ENCODE results near the gene OR6C65.
"Not testable (repeated sequence)": the region's sequence is repeated elsewhere in the genome, so short reads cannot be mapped to it uniquely, and the experiment has no call there.

OR6C65 gene

DNA sequence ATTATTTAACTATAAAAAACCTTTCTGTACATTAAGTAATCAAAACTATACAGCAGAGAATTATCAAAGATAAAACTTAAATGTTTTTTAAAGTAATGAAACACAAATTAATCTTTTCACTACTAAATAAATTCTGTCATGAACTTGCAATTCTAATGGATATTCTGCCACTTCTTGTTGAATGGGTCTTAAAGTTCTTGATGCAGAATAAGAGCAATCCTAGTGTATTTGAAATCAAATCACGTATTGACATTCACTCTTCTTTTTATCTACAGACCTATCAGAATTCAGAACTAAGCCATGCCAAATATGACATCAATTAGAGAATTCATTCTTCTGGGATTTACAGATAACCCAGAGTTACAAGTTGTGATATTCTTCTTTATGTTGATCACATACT is at the start of gene OR6C65:
Gene OR6C65, plus strand, starts transcription at position 301 of the 400 bp plus-strand sequence. Its CDS starts 0 bp downstream, at position 301.
- no peak for DNase-seq (ENCODE audit: low spot score)

DNA sequence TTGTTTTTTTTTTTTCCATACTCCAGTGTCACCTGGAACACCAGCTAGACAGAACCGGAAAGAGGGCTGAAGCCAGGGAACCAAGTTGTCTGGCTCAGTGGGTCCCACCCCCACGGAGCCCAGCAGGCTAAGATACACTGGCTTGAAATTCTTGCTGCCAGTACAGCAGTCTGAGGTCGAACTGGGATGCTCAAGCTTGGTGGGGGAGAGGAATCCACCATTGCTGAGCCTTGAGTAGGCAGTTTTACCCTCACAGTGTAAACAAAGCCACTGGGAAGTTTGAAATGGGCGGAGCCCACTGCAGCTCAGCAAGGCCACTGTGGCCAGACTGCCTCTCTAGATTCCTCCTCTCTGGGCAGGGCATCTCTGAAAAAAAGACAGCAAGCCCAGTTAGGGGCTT is 45.0 kb upstream of the OR6C65 start:
- DNase-seq (ENCODE audit: low spot score) = not testable (repeated sequence)

DNA sequence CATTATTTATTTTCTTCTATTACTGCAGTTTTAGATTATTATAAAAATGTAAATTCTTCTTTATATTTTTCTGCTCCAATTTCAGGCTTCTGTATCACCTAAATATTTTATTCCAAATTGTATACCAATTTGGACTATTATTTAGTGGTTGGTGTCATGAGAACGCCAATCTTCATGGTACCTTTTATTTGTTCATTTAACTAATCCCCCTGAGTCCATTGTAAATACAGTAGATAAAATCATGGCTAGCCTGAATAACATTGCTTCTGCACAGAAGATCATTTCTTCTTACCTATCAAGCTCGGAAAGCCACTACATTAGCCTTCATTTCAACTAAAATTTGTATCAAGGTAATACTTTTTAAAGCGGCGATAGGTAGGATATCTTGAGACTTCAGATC is 37.7 kb upstream of the OR6C65 start, which contains the start of gene OR6C75:
Gene OR6C75, plus strand, starts transcription at position 301 of the 400 bp plus-strand sequence. CDS start 2,136 bp downstream, outside the sequence.
- DNase-seq (ENCODE audit: low spot score) = no peak

DNA sequence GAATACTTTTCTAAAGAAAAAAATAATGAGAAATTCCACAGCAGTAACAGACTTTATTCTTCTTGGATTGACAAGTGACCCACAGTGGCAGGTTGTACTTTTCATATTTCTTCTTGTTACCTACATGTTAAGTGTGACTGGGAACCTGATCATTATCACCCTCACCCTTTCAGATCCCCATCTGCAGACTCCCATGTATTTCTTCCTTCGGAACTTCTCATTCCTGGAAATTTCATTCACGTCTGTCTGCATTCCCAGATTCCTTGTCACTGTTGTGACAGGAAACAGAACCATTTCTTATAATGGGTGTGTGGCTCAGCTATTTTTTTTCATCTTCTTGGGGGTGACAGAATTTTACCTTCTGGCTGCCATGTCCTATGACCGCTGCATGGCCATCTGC is 35.2 kb upstream of the OR6C65 start:
- DNase-seq (ENCODE audit: low spot score) = no peak

DNA sequence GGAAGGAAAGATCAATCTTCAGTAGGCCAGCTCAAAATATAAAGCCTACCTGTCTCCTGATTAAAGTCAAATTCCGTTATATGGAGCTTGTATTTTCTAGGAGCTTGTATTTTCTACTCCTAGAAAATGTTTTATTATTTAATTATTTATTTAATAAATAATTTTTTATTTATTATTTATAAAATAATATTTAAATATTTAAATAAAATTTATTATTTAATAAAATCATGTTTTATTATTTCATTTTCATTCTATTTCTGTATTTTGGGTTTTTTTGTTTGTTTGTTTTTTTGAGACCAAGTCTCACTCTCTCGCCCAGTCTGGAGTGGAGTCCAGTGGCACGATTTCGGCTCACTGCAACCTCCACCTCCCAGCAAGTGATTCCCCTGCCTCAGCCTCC is 27.8 kb upstream of the OR6C65 start:
- DNase-seq (ENCODE audit: low spot score) = no peak

DNA sequence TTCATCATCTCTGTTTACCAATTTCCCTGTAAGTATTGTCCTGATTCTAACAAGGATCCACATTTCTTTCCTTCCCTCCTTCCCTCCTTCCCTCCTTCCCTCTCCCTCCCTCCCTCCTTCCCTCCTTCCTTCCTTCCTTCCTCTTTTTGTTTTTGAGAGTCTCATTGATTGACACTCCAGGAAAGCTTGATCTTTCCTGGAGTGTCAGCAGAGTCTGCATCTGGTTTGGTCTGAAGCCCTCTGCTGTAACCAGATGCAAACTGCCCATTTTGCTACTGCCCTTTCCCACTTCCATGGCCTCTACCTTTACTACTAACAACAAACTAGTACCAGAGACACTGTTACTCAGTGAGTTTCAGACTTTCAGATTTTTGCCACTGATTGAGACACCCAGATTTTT is 14.4 kb upstream of the OR6C65 start:
- no peak for DNase-seq (ENCODE audit: low spot score)

DNA sequence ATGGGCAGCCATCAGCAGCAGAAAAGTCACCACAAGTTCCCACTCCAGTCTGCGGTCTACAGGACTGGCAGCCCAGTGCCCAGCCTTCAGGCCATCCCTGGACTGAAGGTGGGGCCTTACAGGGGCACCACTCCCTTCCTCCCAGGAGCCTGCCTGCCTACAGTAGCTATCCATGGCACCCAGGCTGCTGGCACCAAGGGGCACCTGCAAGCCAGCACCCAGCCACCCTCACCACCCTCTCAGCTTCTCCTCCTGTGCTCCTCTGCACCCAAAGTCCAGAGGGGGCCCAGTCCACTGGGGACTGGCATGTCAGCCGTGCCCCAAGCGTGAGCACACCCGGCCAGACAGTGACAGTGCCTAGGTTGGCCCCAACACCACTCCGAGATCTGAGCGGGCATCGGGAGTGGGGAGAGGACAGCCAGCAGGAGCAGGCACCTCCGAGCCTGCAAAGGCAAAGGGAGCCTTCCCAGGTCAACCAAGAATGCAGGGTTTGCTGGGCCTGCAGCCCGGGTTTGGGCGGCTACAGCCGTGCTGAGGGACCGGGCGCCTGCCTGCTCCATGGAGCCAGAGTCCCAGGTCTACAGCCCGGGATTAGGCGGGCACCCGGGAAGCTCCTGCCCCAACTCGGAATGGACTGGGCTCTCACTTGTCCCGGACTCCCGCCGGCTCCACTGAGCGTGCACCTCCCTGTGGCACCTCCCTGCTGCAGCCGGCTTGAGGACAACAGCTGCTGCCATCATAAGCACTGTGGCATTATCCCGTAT is 8.1 kb upstream of the OR6C65 start:
- no peak for DNase-seq (ENCODE audit: low spot score)

DNA sequence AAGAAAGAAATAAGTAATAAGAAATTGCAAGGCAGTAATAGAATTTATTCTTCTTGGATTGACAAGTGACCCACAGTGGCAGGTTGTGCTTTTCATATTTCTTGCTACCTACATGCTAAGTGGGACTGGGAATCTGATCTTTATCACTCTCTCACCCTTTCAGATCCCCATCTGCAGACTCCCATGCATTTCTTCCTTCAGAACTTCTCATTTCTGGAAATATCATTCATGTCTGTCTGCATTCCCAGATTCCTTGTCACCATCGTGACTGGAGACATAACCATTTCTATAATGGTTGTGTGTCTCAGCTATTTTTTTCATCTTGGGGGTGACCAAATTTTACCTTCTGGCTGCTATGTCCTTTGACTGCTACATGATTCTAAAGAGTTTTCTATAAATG is 4.0 kb upstream of the OR6C65 start:
- no peak for DNase-seq (ENCODE audit: low spot score)

DNA sequence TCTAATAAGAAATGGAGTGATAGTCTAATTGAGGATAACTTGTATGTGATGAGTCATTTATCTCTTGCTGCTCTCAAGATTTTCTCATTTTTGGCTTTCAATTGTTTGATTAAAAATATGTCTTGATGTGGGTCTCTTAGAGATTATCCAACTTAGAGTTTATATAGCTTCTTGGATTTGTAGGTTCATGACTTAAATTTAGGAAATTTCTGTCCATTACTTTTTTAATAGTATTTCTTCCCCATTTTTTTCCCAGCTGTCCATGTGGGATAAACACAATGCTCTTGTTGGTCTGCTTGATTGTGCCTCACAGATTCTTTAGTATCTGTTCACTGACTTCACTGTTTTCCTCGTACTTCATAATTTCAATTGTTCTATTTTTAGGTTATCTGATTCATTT is 7.5 kb downstream of the OR6C65 start:
- no peak for DNase-seq (ENCODE audit: low spot score)

DNA sequence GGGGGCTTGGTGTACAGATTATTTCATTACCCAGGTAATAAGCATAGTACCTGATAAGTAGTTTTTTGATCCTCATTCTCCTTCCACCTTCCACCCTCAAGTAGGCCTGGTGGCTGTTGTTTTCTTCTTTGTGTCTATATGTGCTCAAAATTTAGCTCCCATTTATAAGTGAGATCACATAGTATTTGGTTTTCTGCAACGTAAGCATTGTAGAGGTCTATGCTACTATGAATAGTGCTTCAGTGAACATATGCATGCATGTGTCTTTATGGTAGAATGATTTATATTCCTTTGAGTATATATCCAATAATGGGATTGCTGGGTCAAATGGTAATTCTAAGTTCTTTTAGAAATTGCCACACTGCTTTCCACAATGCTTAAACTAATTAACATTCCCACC is 8.8 kb downstream of the OR6C65 start:
- not testable (repeated sequence) for DNase-seq (ENCODE audit: low spot score)

DNA sequence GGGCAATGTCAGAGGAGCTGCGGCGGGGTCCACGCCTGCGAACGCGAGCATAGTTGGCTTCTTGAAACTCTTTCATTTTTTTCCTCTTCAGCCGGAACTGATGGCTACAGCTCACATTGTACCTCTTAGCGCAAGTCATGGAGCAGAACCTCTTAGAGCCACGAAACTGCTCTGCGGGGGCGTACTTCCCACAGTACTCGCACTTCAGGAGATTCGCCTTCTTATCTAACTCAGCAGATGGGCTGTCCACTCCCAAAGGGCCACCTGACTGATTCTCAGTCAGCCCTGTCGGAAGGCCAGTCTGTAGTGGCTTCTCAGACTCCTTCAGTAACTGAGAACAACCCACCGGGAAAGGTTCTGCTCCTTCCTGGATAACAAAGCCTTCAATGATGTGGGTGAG is 11.8 kb downstream of the OR6C65 start:
- DNase-seq (ENCODE audit: low spot score) = not testable (repeated sequence)

DNA sequence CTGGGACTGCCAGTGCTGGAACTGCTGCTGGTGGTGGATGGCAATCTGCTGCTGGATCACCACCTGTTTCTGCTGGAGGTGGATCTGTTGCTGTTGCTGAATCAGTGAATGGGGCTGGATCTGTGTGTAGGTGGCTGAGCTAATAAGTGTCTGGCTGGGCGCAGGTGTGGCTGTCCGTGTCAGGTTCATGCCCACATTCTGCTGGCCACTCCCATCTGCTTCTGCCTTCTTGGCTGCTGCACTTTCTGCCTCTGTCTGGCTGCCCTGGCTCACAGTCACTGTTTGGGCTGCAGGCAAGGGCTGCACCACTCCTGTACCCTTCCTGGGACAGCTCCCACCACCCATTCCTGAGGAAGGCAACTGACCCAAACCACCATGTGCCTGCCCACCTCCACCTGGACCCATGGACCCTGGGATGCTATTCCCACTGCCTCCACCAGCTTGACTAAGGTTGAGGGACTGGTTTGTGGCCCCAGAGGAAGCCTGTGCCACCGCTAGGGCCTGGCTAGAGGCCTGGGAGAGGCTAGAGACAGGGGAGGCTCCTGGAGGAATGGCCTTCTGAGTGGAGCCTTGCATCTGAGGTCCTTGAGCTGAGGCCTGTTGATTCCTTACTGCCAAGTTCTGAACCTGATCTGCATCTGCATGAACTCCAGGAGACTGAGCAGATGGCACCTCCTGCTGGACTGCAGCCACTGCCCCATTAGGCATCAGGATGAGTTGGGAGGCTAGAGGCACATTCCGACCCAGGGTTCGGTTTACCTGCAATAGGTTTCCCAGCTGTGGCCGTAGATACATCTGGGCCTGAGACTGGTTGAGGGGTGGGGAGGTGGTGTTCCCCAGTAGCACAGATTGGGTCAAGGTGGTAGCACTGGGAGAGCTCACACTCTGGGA is 13.4 kb downstream of the OR6C65 start:
- not testable (repeated sequence) for DNase-seq (ENCODE audit: low spot score)

DNA sequence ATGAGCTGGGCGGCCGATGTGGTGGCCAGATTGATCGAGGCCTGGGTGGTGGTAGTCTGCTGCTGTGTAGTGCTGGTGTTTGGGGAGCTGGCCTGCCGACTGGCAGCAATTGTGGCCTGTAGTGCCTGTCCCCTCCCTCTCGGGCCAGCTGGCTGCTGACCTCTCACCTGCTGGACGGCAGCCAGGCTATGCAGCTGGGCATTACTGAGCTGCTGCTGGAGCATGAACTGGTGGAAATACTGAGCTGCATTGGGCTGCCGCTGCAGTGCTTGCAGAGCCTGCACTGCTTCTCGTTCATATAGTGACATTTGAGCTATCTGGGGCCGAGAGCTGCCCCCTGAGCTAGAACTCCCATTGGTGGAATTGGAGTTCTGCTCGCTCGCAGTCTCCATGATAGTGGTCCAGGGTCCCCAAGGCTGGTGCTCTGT is 14.1 kb downstream of the OR6C65 start:
- not testable (repeated sequence) for DNase-seq (ENCODE audit: low spot score)

DNA sequence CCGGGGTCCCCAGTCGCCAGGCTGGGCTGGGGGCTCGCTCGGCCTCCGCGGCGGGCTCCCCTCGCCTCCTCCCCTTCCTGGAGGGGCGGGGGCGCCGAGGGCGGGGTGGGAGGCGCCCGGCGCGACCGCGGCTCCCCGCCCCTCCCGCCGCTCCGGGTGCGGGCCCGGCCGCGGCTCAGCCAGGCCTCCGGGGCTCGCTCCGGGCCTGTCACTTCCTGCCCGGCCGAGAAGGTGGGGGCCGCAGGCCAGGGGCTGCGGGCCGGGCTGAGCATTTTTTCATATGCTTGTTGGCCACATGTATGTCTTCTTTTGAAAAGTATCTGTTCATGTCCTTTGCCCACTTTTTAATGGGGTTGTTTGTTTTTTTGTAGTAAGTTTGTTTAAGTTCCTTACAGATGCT is 14.6 kb downstream of the OR6C65 start:
- not testable (repeated sequence) for DNase-seq (ENCODE audit: low spot score)

DNA sequence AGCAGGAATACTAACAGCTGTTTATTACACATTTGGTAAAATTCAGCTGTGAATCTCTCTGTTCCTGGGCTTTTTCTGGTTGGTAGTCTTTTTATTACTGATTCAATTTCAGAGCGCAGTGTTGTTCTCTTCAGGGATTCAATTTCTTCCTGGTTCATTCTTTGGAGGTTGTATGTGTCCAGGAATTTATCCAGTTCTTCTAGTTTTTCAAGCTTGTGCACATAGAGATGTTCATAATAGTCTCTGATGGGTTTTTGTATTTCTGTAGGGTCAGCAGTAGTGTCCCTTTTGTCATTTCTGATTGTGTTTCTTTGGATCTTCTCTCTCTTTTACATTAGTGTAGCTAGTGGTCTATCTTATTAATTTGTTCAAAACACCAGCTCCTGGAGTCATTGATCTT is 16.6 kb downstream of the OR6C65 start:
- no peak for DNase-seq (ENCODE audit: low spot score)

DNA sequence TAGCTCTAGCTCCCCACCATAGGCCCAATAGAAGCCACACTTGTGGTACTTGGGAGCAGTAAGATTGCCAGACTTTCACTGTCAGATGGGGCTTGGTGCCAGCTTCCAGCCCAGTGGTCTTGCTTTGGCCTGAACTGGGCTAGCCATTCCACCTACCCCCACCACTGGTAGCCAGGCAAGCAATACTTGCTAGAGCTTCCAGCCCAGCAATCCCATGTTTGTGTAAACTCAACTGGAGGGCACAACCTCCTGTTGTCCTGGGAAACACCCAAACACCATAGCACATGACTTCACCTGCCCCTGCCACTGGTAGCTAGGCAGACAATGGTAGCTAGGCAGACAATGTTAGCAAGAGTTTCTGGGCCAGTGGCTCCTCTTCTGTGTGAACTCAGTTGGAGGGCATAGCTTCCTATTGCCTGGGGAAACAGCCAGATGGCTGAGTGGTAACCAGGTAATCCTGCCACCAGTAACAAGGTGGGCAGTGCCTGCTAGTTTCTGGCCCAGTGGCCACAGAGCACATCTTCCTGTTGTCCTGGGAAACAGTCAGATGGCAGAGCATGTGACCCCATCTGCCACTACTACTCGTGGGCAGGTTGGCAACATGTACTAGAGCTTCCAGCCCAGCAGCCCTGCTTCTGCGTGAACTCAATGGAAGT is 20.1 kb downstream of the OR6C65 start:
- no peak for DNase-seq (ENCODE audit: low spot score)

DNA sequence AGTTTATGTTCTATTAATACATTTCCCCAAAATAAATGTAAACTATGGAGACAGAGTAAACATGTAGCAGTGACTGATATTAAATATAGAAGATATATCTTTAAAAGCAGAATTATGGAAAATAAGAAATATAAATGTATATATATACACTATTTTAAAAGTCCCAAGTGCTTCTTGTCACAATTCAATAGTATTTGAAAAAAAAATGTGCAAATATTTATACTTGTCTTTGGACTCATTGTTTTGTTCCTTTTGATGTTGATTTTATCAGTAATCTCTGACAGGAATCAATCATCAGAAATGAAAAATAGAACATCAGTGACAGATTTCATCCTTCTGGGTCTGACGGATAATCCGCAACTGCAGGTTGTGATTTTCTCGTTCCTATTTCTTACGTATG is 25.6 kb downstream of the OR6C65 start, which contains the start of gene OR6C76:
Gene OR6C76, plus strand, starts transcription at position 301 of the 400 bp plus-strand sequence. Its CDS starts 0 bp downstream, at position 301.
- no peak for DNase-seq (ENCODE audit: low spot score)

DNA sequence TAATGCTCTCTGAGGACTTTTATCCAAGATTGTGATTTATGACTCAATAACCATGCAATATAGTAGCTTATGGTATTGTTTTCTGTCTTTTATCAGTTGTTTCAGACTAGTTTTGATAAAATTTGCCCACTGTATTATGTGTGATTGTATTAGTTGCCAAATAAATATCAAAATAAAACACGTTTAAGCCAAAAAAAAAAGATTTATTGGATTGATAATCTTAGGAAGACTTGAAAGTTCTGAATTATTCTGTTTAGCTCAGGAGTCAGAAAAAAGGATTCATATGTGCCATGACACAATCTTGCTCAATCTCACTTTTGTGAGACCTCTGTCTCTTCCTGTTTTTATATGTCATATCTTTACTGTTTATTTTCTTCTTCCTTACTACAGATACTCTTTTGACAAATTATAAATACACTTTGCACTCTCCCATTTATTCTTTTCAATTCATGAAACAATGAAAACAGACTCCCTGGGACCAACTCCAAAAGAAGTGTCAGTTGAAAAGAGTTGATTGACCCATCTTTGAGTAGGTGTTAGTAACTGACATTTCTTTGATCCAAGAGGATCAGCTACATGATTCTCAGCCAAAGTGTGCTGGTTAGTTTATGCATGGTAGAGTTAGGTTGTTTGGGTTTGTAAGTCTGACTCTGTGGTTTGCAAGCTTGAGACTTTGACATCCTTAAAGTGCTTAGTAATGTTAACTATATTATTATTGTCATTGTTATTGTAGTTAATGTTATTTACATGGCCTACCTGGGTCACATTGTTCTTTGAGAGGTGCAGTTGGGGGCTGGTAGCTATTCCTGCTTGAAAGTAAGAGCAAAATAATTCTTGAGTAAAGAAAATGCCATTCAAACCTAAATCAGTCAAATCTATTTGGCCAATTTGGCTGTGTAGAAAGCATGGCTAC is 28.3 kb downstream of the OR6C65 start:
- DNase-seq (ENCODE audit: low spot score) = no peak

DNA sequence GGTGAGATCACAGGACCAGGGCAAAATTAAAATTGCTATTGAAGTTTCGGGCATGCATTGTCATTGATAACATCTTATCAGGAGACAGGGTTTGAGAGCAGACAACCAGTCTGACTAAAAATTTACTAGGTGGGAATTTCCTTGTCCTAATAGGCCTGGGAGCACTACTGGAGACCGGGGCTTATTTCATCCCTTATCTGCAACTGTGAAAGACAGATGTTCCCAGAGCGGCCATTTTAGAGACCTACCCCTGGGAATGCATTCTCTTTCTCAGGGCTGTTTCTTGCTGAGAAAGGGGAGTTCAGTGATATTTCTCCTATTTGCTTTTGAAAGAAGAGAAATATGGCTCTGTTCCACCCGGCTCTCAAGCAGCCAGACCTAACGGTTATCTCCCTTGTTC is 40.9 kb downstream of the OR6C65 start:
- DNase-seq (ENCODE audit: low spot score) = not testable (repeated sequence)

DNA sequence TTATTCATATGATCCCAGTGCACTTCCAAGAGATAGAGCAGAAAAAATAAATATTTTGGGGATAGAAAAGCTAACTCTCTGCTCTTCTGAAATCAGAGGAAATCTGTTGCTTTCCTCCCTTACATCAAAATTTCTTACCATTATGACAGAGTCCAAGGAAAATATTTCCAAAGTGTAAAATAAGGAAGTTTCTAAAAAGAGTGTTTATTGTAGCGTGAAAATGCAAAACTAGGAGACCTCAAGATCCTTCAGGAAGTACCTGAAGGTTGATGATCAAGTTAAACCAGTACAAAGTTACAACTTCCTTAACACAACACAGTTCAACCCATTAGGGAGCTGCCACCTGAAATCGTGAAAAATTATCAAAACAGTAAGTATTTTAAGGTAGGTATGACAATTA is 43.4 kb downstream of the OR6C65 start, which contains the start of gene OR6C2:
Gene OR6C2, plus strand, starts transcription at position 301 of the 400 bp plus-strand sequence. CDS start 8,138 bp downstream, outside the sequence.
- no peak for DNase-seq (ENCODE audit: low spot score)

DNA sequence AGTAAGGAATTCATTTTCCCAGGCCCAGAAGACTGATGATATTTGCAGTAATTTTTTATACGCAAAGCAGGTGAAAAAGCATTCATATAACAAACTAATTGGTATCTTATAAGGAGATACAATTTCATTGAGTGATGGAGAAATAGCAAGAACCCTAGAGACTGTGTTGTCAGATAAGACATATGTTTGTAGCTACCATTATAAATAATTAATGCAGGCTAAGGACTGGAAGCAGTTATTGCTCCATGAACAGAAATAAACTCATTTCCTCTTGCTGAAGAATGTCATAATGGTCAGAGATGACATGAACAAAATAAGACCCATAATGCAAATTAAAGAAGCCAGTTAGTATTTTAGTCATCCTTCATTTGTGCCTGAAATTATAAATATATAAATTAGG is 45.0 kb downstream of the OR6C65 start:
- no peak for DNase-seq (ENCODE audit: low spot score)

Measured in CD4-positive, alpha-beta T cell treated with Interleukin-2 at 100 ng/mL for 4 hours (primary cell).